AG10803 (cell line): ENCODE data around the gene MEF2D.

Experiments used
- DNase-seq: peaks from one replicate; pipeline ENCODE4 v3.0.0; 2010; ENCODE audit warnings: low read depth
- H3K4me3 ChIP-seq: 2 replicates; pipeline ENCODE4 v1.5.1; 2011; ENCODE audit warnings: mild to moderate bottlenecking, low read length, control low read depth
- TF ChIP-seq, protein P1 (sequence below): conservative IDR thresholded peaks from 2 replicates; pipeline ENCODE4 v1.5.1; 2011; ENCODE audit warnings: mild to moderate bottlenecking, low read length, control low read depth, inconsistent platforms

The MEF2D gene

DNA sequence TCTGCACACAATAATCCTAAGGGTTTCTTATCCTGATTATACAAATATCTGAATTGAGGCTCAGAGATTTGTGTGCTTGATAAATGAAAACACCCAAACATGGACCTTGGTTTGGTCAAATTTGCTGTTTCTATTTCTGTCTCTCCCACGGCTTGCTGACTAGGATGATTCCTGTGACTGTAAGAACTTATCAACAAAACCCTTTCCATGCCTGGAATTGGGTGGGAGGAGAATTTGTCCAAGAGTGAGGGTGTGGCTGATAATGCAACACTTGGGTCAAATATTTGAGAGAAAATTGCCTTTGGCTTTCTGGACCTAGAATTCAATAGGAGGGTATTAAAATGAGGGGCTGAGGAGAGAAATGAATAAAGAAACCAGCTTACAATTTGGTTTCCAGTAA lies 83.6 kb downstream of the MEF2D start:
- DNase-seq, result no peak
- TF ChIP-seq, protein P1, sequence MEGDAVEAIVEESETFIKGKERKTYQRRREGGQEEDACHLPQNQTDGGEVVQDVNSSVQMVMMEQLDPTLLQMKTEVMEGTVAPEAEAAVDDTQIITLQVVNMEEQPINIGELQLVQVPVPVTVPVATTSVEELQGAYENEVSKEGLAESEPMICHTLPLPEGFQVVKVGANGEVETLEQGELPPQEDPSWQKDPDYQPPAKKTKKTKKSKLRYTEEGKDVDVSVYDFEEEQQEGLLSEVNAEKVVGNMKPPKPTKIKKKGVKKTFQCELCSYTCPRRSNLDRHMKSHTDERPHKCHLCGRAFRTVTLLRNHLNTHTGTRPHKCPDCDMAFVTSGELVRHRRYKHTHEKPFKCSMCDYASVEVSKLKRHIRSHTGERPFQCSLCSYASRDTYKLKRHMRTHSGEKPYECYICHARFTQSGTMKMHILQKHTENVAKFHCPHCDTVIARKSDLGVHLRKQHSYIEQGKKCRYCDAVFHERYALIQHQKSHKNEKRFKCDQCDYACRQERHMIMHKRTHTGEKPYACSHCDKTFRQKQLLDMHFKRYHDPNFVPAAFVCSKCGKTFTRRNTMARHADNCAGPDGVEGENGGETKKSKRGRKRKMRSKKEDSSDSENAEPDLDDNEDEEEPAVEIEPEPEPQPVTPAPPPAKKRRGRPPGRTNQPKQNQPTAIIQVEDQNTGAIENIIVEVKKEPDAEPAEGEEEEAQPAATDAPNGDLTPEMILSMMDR, result no peak
- H3K4me3 ChIP-seq, result no peak overlapping the region

- TF ChIP-seq, protein P1, result no peak
- no peak overlapping the region for H3K4me3 ChIP-seq
- DNase-seq, result no peak
Observed at GRCh38 chr1:156414461-156415064, 86.0 kb downstream of the MEF2D start.
